Iris pigment epithelial cell (primary cell): ENCODE results near the gene CPSF3.

Experiments
- DNase-seq: peaks from one replicate; pipeline ENCODE4 v3.0.0-alpha.2; 2011; ENCODE audit warnings: low read depth

The CPSF3 gene

DNA sequence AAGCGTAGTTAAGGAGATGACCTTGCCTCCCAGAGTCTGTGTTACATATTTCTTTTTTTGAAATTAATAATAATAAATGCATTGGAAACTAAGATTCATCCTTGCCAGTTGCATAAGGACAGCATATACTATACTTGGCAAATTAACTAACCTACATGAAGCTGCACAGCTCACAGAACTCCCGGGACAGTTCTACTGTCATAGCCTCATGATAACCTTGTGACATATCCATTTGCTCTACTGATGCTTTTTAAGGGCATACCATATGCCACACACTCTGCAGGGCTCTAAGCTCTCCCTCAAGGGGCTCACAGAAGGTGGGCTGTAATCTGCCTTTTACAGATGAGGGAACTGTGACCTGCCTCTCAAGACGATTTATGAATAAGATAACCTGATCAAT is 3.9 kb upstream of the CPSF3 start:
- no peak for DNase-seq

DNA sequence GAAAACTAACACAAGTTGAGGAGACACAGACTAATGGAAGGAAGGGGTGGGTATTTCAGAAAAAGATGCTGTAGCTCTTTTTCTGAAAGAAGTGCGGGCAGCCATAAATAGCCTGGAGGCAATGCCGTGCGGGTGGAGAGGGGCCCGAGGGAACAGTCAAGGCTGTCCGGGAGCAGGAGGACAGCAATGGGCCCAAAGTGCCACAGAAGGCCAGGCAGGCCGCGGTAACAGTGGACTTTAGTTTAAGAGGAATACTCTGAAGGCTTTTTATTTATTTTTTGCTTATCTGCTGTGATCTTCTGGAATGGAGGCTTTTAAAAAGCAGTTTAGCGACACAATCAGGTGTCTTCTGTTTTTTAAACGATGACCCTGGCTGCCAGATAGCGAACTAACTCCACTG is 3.0 kb upstream of the CPSF3 start:
- no peak for DNase-seq

DNA sequence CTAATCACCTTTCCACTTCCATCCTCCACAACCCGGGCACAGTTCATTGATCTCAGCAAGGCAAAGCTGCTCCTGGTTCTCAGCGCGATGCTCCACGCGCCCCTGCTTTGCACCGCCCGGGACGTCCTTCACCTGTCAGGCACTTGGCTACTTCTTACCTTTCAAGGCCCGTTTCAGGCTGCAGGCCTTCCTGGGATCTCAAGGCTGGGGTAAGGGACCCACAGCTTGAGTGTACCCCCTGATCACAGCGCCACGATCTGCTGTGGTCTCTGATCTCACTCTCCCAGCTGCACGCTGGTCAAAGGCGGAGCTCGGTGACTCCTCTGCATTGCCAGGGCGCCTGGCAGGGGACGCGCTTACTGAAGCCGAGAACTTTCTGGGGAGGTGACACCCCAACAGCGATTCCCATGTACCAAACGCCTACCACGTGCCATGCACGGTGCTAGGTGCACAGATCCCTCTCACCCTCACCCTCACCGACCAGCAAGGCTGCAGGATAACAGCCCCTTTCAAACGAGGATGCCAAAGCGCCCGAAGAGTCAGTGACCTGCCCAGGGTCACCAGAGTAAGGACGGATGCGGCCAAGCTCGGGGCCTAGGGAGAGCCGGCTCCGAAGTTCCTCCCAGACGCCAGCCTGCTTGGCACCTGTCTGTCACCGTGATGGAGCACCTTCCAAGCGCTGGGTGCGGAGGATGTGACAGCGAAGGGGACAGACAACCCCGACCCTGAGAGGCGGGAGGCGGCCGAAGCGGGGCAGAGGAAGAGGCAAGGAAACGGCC is 944 bp upstream of the CPSF3 start:
- peak; percentile 39 for DNase-seq

DNA sequence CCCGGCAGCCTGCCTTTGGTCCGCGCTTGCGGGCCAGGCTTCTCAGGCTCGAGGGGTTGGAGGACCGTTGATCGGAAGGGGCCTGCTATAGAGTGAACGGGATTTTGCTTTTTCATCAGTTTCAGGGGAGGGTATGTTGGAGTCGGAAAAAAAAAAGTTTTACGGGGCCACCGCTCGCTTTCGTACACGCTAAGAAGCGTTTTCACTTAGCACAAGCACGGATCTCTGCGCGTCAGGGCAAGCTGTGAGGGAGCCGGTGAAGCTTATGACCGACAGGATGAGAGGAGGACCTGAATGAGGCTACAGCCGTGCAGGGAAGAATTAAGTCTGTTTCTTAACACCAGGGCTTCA is 443 bp downstream of the CPSF3 start:
- DNase-seq, result peak; percentile 59

DNA sequence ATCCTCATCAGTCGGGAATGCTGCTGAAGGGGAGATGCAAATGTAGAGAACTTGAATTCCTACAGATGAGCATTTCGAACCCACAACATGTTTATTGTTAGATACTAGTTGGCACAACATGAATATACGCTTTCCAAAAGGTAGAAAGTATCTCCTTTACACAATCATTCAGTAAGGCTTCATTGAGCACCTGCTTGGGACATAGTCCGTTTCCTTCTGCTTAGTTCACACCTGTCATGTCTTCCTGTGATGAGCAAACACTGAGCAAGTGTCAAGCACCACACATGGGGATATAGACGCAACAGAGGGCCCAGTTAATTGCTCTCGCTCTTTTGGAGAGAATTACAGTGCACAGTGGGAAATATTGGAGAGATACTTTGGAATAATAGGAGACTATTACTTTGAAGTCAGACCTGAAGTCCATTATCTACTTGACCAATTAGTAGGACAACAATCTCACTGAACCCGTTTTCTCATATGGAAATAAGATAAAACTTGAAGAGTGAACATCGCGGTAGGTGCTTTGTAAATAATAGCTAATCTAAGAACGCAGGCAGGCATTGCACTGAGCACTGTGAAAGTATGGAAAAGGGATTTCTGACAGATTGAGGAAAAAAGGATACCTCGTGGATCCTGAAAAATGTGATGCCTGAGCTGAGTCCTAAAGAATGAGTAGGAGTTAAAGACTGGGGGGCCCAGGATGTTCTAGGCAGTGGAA is 1.2 kb downstream of the CPSF3 start:
- no peak for DNase-seq

DNA sequence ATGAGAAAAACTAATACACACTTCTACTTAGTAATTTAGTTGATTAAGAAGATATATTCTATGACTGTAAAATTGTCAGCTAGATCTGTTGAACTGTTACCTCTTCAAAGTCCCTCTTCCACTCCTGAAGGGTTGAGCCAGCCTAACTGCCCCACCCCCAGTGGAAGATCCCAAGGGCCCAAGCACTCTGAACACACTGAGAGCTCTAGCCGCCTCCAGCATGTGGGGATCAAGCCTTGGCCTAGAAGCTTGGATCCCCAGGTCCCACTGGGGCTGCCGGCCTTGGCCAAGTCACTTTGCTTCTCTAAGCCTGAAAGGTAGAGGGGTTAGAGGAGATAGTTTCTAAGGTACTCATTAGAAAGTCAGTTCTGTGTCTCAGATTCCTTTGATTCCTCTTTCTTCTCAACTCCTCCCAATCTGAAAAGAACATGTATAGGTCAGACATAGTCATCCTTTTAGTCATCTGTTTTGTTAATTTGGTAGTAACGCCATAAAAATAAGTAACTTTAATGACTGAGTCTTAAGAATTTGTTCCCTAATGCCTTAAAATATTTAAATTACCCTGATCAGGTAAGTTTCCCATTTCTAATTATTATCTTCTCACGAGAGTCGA is 5.6 kb downstream of the CPSF3 start:
- DNase-seq, result no peak

DNA sequence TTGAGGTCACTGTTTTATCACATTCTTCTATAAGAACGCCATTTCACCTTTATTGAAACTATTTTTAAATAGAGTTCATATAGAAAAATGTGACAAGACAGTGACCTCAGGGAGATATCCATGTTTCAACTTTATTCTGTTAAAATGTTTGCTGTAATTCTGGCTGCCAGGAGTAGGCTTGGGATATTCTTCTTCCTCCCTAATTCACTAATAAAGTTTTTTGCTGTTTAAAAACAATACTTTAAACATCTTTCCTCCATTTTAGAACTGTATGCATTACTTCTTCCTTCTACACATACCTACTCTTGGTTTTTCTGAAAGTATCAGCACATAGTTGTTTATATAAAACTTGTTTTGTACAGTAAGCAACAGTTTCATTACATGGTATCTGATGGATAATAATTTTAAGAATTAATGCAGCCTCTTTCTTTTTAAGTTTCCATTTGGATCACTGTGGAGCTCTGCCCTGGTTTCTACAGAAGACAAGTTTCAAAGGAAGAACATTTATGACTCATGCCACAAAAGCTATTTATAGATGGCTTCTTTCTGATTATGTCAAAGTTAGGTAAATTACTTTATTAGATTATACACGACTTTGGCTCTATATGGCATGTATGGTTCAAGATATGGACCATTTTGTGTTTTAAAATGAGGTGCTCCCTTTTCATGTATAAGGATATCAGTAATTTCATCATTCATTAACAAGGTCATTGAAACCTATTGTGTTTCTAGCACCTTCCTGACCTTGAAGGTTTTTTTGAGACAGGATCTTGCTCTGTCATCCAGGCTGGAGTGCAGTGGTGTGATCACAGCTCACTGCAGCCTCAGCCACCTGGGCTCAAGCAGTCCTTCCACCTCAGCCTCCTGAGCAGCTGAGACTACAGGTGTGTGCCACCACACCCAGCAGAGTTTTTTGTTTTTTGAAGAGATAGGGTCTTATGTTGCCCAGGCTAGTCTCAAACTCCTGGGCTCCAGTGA is 7.2 kb downstream of the CPSF3 start:
- DNase-seq, result peak; percentile 66

DNA sequence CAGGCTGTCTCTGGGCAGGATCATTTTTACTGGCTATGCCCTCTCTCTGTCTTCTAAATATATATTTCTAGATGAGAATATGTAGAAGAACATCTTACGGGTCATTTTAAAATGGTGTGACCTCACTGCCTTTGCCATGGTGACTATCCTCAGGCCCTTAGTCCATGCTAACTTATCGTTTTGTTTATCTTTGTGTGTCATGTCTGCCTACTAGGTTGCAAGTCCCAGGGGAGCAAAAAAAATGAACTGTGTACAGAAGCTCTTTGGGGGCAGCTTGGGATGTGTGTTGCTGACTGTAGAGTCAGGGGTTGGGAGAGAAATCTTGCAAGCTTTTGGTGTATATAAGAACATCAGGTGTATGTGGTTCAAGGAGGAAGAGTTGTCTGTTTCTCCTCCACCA is 11.0 kb downstream of the CPSF3 start:
- DNase-seq, result no peak

DNA sequence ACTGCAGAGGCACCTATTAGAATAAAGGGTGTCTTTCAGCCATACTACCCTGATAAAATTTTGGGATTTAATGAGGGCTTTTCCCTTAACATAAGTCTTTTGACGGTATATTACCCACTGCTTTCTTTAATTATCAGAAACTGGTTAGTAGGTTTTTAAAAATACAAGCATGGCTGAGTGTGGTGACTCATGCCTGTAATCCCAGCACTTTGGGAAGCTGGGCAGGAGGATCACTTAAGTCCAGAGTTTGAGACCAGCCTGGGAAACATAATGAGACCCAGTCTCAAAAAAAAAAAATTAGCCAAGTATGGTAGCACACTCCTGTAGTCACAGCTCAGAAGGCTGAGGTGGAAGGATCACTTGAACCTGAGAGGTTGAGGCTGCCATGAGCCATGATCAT is 16.1 kb downstream of the CPSF3 start:
- peak; percentile 63 for DNase-seq

DNA sequence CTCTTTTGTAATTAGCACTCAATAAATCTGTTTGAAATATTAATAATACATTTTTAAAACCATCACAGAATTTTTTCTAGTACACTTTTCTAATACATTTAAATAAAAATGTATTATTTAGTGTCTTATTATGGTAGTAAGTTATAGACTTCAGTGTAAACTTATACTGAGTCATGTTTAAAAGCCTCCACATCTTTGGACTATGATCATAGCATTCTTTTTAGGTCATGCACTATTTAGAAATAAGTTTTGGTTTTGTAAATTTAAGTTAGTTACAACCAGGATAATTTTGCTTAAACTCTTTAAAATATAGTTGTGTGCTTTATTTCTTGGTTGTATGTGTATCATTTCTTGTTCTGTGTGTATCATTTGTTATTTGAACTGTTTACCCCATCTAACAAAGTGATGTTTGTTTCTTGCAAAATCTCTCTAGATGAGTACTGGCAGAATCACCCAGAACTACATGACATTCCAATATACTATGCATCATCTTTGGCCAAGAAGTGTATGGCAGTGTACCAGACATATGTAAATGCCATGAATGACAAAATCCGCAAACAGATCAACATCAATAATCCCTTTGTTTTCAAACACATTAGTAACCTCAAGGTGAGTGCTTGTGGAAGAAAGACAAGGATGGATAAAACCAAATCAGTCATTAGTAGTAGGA is 16.7 kb downstream of the CPSF3 start:
- peak; percentile 88 for DNase-seq

DNA sequence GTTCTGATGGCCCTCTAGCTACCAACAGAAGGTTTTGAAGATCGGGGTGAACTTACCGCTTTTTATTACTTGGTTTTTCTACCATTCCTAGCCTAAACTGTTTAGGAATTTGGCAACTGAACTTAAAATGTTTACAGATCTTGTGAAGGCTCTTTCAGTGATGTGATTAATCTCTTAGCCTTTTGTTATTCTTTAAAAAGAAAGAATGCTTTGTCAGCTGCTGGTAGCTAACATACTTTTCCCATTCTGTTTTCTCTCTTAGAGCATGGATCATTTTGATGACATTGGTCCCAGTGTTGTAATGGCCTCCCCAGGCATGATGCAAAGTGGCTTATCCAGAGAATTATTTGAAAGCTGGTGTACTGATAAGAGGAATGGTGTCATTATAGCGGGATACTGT is 18.1 kb downstream of the CPSF3 start:
- peak; percentile 7 for DNase-seq

DNA sequence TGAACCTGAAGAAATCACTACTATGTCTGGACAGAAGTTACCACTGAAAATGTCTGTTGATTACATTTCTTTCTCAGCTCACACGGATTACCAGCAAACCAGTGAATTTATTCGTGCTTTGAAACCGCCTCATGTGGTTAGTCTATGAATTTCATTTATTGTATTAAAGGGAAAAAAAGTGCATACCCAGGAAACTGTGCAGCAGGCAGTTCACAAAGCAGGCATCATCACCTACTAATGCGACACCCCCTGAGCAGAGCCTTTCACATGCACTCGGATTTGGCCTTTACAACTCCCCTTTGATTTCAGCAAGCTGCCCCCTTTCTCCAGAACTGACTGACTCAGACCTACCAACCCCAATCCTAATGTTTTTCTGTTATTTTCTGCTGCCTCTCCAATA is 20.1 kb downstream of the CPSF3 start:
- no peak for DNase-seq

DNA sequence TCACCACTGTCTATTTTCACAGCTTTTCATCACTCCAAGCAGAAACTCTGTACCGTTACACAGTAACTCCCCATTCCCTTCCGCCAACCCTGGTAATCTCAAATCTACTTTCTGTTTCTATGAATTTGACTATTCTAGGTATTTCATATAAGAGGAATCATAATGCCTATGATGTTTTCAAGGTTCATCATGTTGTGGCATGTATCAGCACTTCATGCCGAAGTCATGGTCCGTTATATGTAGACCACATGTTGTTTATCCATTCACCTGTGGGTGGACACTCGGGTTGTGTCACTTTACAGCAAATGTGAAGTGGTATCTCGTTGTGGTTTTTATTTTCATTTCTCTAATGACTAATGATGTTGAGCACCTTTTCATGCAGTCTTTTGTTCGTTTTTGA is 21.6 kb downstream of the CPSF3 start:
- no peak for DNase-seq

DNA sequence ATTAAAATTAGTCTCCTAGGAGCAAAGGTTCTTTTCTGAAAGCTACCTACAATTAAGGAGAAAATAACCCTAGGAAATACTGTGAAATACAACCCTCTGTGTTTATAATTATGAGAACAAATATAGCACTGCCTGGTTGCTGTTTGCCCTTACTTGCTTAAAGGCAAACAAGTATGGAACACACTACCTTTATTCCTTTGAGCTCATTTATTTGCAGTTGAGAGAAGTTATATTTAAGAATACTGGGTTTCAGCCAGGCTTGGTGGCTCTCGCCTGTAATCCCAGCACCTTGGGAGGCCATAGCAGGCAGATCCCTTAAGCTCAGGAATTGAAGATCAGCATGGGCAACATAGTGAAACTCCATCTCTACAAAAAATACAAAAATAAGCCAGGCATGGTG is 27.8 kb downstream of the CPSF3 start:
- no peak for DNase-seq

DNA sequence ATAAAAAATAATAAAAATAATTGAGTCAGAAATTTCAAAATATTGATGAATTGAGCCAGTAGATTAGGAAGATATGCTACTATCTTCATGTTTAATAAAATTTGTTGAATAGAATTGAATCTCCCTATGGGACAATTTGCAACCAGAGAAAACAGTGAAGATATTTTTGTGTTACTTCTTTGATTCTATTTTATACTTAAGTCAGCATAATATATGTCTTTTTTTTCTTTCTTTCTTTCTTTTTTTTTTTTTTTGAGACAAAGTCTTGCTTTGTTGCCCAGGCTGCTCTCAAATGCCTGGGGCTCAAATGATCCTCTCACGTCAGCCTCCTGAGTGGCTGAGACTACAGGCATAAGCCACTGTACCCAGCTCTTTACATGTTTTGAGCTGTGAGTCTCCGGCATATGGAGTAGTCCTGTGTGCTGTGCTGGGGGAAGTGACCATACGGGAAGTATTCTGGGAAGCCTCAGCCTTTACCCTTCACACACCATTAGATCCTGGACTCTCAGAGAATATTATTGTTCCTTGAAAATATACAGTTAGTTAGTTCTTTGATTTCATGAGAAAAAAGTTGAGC is 37.1 kb downstream of the CPSF3 start:
- no peak for DNase-seq

DNA sequence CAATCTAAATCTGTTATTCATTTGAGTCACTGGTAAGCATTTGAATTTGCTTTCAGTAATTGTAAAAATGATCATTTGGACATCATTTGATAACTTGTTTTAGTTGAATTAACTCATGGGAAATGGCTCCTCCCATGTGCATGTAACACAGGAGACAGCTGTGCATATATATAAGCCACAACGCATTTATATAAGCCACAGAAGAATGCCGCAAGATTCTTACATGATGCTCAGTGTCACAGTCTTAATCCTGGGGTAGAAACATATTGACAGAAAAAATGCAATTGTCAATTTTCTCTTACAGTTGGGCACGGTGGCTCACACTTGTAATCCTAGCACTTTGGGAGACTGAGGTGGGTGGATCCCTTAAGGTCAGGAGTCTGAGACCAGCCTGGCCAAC is 37.6 kb downstream of the CPSF3 start:
- no peak for DNase-seq

DNA sequence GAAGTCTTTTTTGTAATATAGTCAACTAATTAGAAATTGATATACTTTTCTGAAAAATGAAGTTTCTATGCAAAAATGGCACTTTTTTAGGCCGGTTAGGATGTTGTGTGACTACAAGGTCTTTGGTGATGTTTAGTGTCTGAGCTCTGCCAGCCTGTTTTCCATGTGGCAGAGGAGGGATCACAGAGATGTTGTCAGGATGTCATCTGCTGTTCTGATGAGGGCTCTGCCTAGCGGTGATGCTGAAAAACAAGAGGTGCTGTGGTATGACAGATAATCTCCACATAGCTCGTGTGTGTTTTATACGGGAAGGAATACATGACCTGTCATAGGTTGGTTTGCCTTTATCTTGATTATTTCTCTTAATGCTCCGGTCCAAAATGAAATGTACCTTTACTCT is 38.9 kb downstream of the CPSF3 start:
- no peak for DNase-seq

DNA sequence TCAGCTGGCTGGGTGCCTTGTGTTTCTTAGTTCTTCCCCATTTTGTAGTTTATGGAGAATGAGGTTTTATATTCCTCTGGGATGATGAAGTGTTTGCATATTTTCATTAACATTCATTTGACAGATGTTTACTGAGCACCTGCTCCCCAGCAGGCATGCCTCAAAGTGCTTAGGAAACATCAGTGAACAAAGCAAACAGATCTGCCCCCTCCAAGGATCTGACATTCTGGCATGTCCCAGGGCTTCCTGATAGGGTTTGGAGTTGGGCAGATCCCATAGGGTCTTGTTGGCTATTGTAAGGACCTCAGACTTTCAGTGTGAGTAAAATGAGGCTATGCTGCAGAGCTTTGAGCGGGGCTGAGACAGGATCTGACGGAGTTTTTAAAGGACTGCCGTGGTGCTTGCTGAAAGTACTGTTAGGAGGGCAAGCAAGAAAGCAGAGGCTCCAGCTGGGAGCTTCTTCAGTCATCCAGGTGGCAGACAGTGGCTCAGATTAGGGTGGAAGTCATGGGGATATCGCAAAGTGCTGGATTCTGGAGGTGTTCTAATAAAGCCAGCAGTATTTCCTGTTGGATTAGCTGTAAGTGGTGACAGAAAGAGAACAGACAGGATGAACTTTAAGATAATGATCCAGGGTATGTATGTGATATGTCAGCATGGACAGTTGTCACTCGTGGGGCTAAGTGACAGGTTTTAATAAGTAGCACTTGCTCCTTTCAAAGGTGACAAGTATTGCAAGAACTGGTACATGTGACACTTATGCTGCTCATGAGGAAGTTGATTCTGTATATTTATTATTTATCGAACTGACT is 39.6 kb downstream of the CPSF3 start:
- no peak for DNase-seq

DNA sequence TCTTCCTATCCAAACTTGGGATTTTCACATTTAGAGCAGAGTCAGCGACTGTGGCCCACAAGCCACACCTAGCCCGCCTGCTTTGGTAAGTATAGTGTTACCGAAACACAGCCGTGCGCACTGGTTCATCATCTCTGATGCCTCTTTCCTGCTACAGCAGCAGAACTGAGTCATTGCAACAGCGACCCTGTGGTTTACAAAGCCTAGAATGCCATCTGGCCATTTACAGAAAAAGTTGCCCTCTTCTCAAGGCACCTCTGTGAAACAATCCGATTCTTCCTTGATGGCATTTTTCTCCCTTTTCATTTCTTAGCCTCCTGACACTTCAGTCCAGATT is 40.2 kb downstream of the CPSF3 start:
- peak; percentile 53 for DNase-seq

DNA sequence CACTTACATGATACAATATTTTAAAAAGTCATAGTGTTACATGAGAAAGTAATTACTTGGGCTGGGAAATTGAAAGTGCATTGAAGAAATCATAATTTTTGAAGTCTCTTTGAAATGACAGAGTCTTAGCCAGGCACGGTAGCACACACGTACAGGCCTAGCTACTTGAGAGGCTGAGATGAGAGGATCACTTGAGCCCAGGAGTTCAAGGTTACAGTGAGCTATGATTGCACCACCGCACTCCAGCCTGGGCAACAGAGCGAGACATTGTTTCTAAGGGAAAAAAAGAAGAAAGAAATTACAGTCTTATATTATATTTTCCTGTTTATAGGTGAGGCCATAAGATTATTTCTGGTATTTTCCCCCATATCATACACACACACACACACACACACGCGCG is 41.7 kb downstream of the CPSF3 start:
- DNase-seq, result no peak
